22Rv1 (cell line): ENCODE results near the gene ACOX3.

Source experiments
- H3K27ac ChIP-seq: fragments of 450-650 bp; 2 replicates; pipeline ENCODE4 v1.5.1; 2017
- CTCF ChIP-seq: fragments of 450-650 bp; IDR thresholded peaks from 2 replicates; pipeline ENCODE4 v1.5.1; 2017; ENCODE audit warnings: mild to moderate bottlenecking
- ZFX ChIP-seq: fragments of 450-650 bp; IDR thresholded peaks from 2 replicates; pipeline ENCODE4 v1.6.1; 2017; ENCODE audit warnings: antibody characterized with exemption, borderline replicate concordance

Gene ACOX3

GRCh38 chr4:8316911-8317351 lies 123.6 kb downstream of the ACOX3 start:
- H3K27ac ChIP-seq, result no peak overlapping the region
- TF ChIP-seq ZFX, result no peak
- no peak for TF ChIP-seq CTCF
